Activated naive CD8-positive, alpha-beta T cell treated with anti-CD3 and anti-CD28 coated beads for 36 hours (primary cell): ENCODE results near the gene ZNG1B. TPM values are rescaled to one million over a fixed set of nuclear protein-coding genes. Genes with fewer than 3 reads are reported as not detected.
"Not testable (repeated sequence)": the region's sequence is repeated elsewhere in the genome, so short reads cannot be mapped to it uniquely, and the experiment has no call there.

ENCODE experiments used
- DNase-seq: peaks from one replicate; pipeline ENCODE4 v3.0.0; 2021
- H3K27ac Mint-ChIP-seq: one replicate; pipeline ENCODE4 v1.8.0; 2022; ENCODE audit warnings: mild to moderate bottlenecking, moderate library complexity, mixed read lengths
- H3K27me3 Mint-ChIP-seq: one replicate; pipeline ENCODE4 v1.8.0; 2022; ENCODE audit warnings: mild to moderate bottlenecking, mixed read lengths
- H3K36me3 Mint-ChIP-seq: one replicate; pipeline ENCODE4 v1.8.0; 2021; ENCODE audit warnings: mild to moderate bottlenecking, mixed read lengths
- H3K4me1 Mint-ChIP-seq: one replicate; pipeline ENCODE4 v1.8.0; 2021; ENCODE audit warnings: mixed read lengths
- H3K4me3 Mint-ChIP-seq: one replicate; pipeline ENCODE4 v1.8.0; 2022; ENCODE audit warnings: mild to moderate bottlenecking, moderate library complexity, mixed read lengths
- H3K9me3 Mint-ChIP-seq: one replicate; pipeline ENCODE4 v1.8.0; 2022; ENCODE audit warnings: mixed read lengths
- total RNA-seq, 2 experiments: library from RNA; stranded (reverse); gene quantifications; one replicate each; pipeline ENCODE4 v1.2.3, GENCODE V29; 2021

Gene ZNG1B
- total RNA-seq, 2 experiments from 2014 or later = 41.3 to 44.4 TPM

DNA sequence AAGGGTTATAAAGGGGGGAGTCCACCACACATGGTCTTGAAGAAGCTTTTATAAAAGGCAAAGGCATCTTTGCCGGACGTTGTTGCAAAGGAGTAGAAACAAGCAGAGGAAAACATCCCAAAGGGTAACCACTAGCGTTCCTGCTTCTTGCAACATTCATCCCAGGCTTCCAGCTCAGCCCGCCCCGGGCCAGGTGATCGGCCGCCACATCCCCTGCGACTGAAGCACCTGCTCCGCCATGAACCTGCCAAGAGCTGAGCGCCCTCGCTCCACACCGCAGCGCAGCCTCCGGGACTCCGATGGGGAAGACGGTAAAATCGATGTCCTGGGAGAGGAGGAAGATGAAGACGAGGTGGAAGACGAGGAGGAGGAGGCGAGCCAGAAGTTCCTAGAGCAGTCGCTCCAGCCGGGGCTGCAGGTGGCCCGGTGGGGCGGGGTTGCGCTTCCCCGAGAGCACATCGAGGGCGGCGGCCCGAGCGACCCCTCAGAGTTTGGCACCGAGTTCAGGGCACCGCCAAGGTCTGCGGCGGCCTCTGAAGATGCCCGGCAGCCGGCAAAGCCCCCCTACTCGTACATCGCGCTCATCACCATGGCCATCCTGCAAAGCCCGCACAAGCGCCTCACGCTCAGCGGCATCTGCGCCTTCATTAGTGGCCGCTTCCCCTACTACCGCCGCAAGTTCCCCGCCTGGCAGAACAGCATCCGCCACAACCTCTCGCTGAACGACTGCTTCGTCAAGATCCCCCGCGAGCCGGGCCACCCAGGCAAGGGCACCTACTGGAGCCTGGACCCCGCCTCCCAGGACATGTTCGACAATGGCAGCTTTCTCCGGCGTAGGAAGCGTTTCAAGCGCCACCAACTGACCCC is 61.8 kb downstream of the ZNG1B start:
- Mint-ChIP-seq H3K27me3 (peaks cover 42% of the 10 kb centered on the region), H3K4me1 (peaks cover 13% of the 10 kb centered on the region), H3K4me3 (peak overlapping the region; percentile 68)
- DNase-seq = peak; percentile 17
- not testable (repeated sequence) for H3K36me3 Mint-ChIP-seq, H3K27ac Mint-ChIP-seq, H3K9me3 Mint-ChIP-seq

GRCh38 chr2:113499886-113500722 is 62.6 kb downstream of the ZNG1B start:
- not testable (repeated sequence) for H3K27ac Mint-ChIP-seq, H3K9me3 Mint-ChIP-seq, DNase-seq, H3K36me3 Mint-ChIP-seq
- Mint-ChIP-seq H3K27me3 (peaks cover 45% of the 10 kb centered on the region), H3K4me3 (peak overlapping the region; percentile 18), H3K4me1 (peaks cover 13% of the 10 kb centered on the region)

GRCh38 chr2:113500723-113501038 is 63.2 kb downstream of the ZNG1B start:
- peaks cover 45% of the 10 kb centered on the region for H3K27me3 Mint-ChIP-seq
- not testable (repeated sequence) for H3K27ac Mint-ChIP-seq, H3K9me3 Mint-ChIP-seq, H3K36me3 Mint-ChIP-seq
- H3K4me1 Mint-ChIP-seq = peaks cover 13% of the 10 kb centered on the region
- H3K4me3 Mint-ChIP-seq = peak overlapping the region; percentile 18
- peak; percentile 9 for DNase-seq

GRCh38 chr2:113502216-113503093 is 65.0 kb downstream of the ZNG1B start:
- not testable (repeated sequence) for DNase-seq, H3K36me3 Mint-ChIP-seq, H3K27ac Mint-ChIP-seq, H3K9me3 Mint-ChIP-seq
- Mint-ChIP-seq H3K4me3 (peak overlapping the region; percentile 76), H3K4me1 (peaks cover 13% of the 10 kb centered on the region), H3K27me3 (peaks cover 49% of the 10 kb centered on the region)

GRCh38 chr2:113503094-113504042 is 65.9 kb downstream of the ZNG1B start:
- peak; percentile 57 for DNase-seq
- H3K9me3 Mint-ChIP-seq, H3K27ac Mint-ChIP-seq, H3K36me3 Mint-ChIP-seq: not testable (repeated sequence)
- peaks cover 51% of the 10 kb centered on the region for H3K27me3 Mint-ChIP-seq
- peaks cover 12% of the 10 kb centered on the region for H3K4me1 Mint-ChIP-seq
- H3K4me3 Mint-ChIP-seq = peak overlapping the region; percentile 76

DNA sequence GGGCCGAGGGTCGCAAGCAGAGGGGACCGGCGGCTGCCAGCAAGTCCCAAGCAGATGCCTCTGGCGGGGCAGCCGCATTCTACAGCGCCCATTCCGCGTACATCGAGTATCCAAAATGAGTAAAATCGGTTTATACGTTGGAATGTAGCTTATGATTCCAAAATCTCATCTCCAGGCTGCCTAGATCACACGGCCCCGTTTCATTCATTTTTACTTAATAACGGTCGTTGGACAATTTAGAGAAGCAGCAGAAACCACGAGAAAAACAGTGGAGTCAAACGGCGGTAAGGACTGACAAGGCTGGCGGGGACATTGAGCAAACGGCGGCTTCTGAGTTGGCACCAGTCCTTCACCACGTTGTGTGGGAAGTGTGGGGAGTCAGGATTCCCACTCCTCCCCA is 66.6 kb downstream of the ZNG1B start:
- H3K9me3 Mint-ChIP-seq, H3K27ac Mint-ChIP-seq, H3K36me3 Mint-ChIP-seq, H3K4me3 Mint-ChIP-seq, DNase-seq: not testable (repeated sequence)
- Mint-ChIP-seq H3K27me3 (peaks cover 45% of the 10 kb centered on the region), H3K4me1 (peaks cover 12% of the 10 kb centered on the region)

DNA sequence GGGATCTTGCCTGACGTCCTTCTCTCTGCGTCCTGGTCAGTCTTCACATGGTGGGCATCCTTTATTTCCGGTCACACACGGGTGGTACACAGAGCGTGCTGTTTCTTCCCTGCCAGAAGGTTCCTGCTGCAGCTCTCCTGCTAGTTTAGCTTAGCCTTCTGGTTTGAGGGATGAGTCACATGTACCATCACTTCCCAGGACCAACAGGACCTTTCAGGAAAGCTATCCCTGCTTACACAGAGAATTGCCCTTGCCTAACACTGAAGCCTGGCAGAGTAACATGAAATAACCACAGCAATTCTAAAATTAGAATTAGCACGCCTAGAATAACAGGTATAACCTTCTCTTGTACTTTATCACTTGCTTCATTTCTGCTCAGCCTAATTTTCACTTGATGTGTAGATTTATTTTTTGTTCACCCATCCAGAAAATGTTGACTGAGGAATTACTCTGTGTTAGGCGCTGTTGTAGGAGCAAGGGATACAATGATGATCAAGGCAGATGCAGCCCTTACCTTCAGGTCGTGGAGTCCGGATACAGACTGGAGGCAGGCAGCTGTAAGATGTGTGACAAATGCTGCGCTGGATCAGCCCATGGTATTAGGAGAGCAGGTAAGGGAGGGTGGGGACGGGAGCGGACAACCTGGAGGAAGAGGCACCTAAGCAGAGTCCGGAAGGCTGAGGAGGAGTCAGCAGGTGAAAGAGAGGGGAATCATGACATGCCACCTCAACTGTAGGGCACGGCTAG is 70.1 kb downstream of the ZNG1B start:
- H3K4me3 Mint-ChIP-seq, H3K36me3 Mint-ChIP-seq, H3K9me3 Mint-ChIP-seq, H3K4me1 Mint-ChIP-seq, H3K27ac Mint-ChIP-seq, DNase-seq: not testable (repeated sequence)
- H3K27me3 Mint-ChIP-seq = peaks cover 28% of the 10 kb centered on the region

DNA sequence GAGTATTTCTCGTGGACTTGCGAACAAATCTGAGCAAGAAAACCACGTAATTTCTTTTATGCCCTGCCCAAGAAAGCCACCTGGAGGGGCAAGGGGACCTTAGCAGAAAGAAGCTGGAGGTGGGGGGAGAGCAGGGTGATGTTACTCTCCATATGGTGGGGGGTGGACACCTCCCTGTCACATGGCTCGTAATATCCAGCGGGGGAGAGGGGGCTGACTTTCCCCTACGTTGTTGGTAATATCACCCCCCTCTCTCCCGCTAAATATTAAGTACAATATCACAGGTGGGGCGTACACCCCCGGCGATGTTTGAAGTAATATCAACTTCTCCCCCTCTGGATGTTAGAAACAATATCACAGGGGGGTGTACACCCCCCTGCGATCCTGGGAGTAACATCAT is 70.7 kb downstream of the ZNG1B start:
- not testable (repeated sequence) for DNase-seq, H3K36me3 Mint-ChIP-seq, H3K4me1 Mint-ChIP-seq, H3K9me3 Mint-ChIP-seq, H3K4me3 Mint-ChIP-seq, H3K27ac Mint-ChIP-seq
- peaks cover 22% of the 10 kb centered on the region for H3K27me3 Mint-ChIP-seq

- H3K36me3 Mint-ChIP-seq, H3K4me3 Mint-ChIP-seq: not testable (repeated sequence)
Measured at GRCh38 chr2:113510913-113511312, 73.4 kb downstream of the ZNG1B start.

DNA sequence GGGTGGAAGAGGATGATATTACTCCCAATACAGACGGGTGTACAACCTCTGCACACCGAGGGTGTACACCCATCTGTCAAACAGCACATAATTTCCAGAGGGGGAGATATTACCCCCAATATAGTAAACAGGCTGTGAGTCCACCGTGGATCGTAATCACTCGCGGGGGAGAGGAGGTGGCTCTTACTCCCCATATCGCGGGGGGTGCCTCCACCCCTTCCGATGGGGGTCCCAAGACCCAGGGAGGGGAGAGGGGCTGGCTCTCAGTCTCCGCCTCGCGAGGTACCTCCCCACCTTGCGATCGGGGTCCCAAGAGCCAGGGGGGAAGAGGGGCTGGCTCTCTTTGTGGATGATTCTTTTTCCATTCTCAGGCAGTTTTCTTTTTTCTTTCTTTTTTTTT is 74.4 kb downstream of the ZNG1B start:
- not testable (repeated sequence) for H3K4me1 Mint-ChIP-seq, H3K27ac Mint-ChIP-seq, H3K9me3 Mint-ChIP-seq, DNase-seq, H3K4me3 Mint-ChIP-seq, H3K36me3 Mint-ChIP-seq
- peaks cover 16% of the 10 kb centered on the region for H3K27me3 Mint-ChIP-seq

More at GRCh38 chr2:113510913-113511312, 73.4 kb downstream of the ZNG1B start:
- DNase-seq, H3K9me3 Mint-ChIP-seq, H3K4me1 Mint-ChIP-seq, H3K27ac Mint-ChIP-seq: not testable (repeated sequence)
- peaks cover 16% of the 10 kb centered on the region for H3K27me3 Mint-ChIP-seq

DNA sequence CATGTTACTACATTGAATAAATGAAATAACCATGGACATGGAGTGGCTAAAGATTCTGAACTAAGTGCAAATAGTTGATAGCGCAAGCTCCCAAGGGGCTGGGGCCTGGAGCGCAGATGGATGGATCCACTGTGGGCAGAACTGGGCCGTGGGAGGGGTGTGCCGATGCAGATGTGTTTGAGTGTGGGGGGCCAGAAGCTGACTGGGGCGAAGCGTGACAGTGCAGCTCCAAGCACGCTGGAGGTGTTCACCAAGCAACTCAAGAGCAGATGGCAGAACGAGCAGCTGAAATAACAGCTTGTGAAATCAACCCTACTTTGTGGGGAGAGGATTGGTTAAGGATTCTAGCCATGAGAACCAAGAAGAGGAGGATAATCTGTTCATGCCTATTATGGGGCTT is 78.0 kb downstream of the ZNG1B start:
- not testable (repeated sequence) for H3K27ac Mint-ChIP-seq, H3K4me1 Mint-ChIP-seq, H3K36me3 Mint-ChIP-seq, DNase-seq, H3K27me3 Mint-ChIP-seq, H3K4me3 Mint-ChIP-seq, H3K9me3 Mint-ChIP-seq

GRCh38 chr2:113515995-113516394 is 78.5 kb downstream of the ZNG1B start:
- H3K4me3 Mint-ChIP-seq, H3K4me1 Mint-ChIP-seq, H3K36me3 Mint-ChIP-seq, H3K9me3 Mint-ChIP-seq, DNase-seq, H3K27me3 Mint-ChIP-seq, H3K27ac Mint-ChIP-seq: not testable (repeated sequence)

DNA sequence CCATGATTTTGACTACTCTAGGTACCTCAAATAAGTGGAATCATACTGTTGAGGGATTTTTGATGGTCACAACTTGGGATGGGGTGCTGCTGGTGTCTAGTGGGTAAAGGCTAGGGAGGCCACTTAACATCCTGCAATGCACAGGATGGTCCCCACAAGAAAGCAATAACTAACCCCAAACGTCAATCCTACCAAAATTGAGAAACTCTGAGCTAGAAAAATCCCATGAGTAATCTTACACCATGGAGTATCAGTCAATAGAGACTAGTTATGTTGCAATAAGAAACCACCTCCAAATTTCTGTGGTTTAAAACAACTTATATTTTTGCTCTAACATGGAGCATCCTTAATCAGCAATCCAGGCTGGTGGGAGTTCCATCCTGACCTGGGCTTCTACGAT is 79.5 kb downstream of the ZNG1B start:
- H3K27me3 Mint-ChIP-seq, H3K4me1 Mint-ChIP-seq, DNase-seq, H3K27ac Mint-ChIP-seq, H3K36me3 Mint-ChIP-seq, H3K9me3 Mint-ChIP-seq, H3K4me3 Mint-ChIP-seq: not testable (repeated sequence)

DNA sequence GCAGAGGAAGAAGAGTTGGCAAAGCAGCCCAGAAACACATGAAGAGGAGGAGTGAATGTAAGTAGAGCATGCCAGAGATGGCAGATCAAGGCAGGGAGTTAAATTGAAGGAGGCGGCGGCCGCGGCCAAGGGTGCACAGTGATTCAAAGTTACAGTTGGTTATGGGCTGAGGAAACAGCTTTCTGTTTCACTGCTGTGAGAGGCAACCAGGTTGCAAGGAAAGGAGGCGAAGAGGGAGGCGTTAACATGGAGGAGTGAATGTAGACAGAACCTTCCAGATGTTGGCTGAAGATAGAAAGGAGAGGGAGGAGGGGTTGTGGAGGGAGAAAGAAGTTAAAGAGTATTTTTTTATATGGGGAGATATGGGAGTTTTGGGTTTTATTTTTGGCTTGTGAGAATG is 83.3 kb downstream of the ZNG1B start:
- not testable (repeated sequence) for H3K9me3 Mint-ChIP-seq, H3K4me3 Mint-ChIP-seq, DNase-seq, H3K27me3 Mint-ChIP-seq, H3K27ac Mint-ChIP-seq, H3K4me1 Mint-ChIP-seq, H3K36me3 Mint-ChIP-seq
